ENCODE results near the gene LAMA4. TPM values are rescaled to one million over a fixed set of nuclear protein-coding genes. Genes with fewer than 3 reads are reported as not detected.

Gene LAMA4
- total and polyA plus RNA-seq, 9 donors: 29.0 to 92.8 (median 42.5) TPM

DNA sequence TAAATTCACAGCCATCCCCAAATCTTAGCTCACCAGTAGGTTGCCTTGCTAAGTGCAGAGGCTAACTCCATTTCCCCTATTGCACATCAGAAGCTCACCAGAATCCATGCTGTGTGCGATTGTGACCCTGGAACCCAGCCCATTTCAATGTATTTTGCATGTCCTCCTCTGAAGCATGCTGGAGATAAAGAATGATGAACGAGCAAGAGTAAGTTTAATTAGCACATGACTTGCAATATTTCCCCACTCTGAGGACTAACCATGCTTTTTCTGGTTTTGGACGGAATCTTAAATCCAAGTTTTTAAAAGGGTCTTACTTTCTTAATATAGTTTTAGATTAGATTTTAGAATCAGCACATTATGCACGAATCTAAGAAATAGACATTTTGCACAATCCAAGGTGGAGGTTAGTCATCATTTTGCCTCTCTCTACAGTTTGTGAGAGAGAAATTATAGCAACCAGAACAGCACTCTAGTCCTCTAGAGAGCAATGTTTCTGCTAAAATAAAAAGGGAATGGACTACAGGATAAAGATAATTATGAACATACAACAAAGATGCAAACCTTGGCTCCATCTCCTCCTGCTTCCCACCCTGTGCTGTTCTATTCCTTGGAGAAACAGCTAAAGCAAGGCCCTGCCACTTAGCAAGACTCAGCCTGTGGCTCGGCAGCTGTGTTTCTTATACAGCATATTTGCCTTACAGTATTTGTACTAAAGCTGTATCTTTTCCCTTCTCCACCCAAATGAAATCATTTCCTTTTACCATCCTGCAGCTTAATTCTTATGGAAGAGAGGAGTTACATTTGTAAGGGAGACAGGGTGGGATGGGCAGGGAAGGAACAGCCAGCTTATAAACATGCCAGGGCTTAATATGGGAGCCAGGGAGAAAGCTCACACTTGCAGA, 24.9 kb upstream of the LAMA4 start:
- Histone ChIP-seq H3K27ac (no peak overlapping the region), H3K36me3 (no peaks in the 10 kb centered on the region), H3K27me3 (no peaks in the 10 kb centered on the region), H3K4me3 (no peak overlapping the region), H3K9me3 (no peaks in the 10 kb centered on the region), H3K4me1 (ENCODE audit: insufficient read depth) (peaks cover 8% of the 10 kb centered on the region)
- DNase-seq: no peak
- intact Hi-C loops (cut with DNase I): no loop called here
- 28 to 47% (median 29%) methylated on average over 5 of the region's 5 CpGs for WGBS, 3 donors
- TF ChIP-seq, protein P1, sequence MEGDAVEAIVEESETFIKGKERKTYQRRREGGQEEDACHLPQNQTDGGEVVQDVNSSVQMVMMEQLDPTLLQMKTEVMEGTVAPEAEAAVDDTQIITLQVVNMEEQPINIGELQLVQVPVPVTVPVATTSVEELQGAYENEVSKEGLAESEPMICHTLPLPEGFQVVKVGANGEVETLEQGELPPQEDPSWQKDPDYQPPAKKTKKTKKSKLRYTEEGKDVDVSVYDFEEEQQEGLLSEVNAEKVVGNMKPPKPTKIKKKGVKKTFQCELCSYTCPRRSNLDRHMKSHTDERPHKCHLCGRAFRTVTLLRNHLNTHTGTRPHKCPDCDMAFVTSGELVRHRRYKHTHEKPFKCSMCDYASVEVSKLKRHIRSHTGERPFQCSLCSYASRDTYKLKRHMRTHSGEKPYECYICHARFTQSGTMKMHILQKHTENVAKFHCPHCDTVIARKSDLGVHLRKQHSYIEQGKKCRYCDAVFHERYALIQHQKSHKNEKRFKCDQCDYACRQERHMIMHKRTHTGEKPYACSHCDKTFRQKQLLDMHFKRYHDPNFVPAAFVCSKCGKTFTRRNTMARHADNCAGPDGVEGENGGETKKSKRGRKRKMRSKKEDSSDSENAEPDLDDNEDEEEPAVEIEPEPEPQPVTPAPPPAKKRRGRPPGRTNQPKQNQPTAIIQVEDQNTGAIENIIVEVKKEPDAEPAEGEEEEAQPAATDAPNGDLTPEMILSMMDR (IDR thresholded peaks at IDR 0.05): no peak
- TF ChIP-seq EP300 (IDR thresholded peaks at IDR 0.05) (no peak), POLR2A (IDR thresholded peaks at IDR 0.05) (no peak)

DNA sequence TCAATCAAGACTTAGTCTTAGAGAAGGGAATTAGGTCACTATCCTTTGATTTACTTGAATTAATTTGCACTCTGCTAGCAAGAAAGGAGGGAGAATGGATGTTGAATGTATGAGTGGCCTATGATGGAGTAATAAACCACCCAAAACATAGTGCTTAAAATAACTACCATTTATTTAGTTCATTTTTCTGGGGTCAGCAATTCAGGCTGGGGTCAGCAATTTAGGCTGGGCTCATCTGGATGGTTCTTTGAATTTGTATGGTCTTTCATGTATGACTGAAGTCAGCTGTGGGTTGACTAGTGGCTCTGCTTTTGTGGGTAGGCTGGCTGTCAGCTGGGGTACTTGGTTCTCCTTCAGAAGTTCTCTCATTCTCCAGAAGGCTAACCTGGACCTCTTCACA, 21.0 kb upstream of the LAMA4 start:
- H3K9me3 ChIP-seq: no peaks in the 10 kb centered on the region
- no peak for DNase-seq
- no peaks in the 10 kb centered on the region for H3K36me3 ChIP-seq
- H3K4me1 ChIP-seq (ENCODE audit: insufficient read depth): peaks cover 5% of the 10 kb centered on the region
- H3K27ac ChIP-seq: no peak overlapping the region
- intact Hi-C loops (cut with DNase I): no loop called here
- no peak overlapping the region for H3K4me3 ChIP-seq
- H3K27me3 ChIP-seq: no peaks in the 10 kb centered on the region
- TF ChIP-seq EP300 (IDR thresholded peaks at IDR 0.05) (no peak), POLR2A (IDR thresholded peaks at IDR 0.05) (no peak)
- TF ChIP-seq, protein P1 (IDR thresholded peaks at IDR 0.05): no peak

DNA sequence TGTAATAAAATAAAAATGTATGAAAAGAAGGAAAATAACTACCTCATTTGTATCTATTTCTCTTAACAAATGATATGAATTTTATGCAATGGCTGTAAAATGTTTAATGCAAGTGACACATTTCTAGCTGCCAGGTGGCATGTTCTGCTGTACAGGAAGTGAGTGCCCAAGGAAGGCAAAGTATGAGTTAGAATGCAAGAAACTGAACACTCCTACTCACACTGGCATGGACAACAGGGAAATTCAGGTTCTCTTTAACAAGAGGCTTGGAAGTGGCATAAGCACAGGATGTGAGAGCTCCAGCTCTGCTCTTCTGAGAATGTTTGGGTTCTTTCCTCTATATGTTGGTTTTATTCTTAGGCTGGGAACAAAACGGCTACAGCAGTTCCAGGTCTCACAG, 20.4 kb upstream of the LAMA4 start:
- H3K27me3 ChIP-seq: no peaks in the 10 kb centered on the region
- H3K4me3 ChIP-seq: no peak overlapping the region
- H3K4me1 ChIP-seq (ENCODE audit: insufficient read depth): peaks cover 5% of the 10 kb centered on the region
- H3K27ac ChIP-seq: no peak overlapping the region
- H3K36me3 ChIP-seq: no peaks in the 10 kb centered on the region
- intact Hi-C loops (cut with DNase I): no loop called here
- DNase-seq: no peak
- H3K9me3 ChIP-seq: no peaks in the 10 kb centered on the region
- 60 to 77% (median 74%) methylated on average over 1 of the region's 1 CpG for WGBS, 3 donors
- TF ChIP-seq POLR2A (IDR thresholded peaks at IDR 0.05) (no peak), EP300 (IDR thresholded peaks at IDR 0.05) (no peak)
- TF ChIP-seq, protein P1 (IDR thresholded peaks at IDR 0.05): no peak

DNA sequence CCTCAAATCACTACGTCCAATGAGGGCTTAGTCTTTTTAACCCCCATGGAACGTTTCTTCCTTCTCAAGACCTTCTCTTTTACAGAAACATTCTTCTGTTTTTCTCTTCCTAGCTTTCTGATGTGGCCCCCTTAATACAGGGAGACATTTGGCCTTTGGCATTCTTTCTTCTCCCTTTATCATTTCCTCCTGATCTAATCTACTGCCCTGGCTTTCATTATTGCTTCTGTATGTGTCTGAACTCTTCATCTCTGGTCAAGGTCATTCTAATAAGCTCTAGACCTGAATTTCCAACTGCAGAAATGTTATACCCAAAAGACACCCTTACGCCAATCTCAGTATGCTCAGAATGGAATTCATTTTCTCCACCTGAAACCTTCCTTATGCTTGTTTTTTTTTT, 18.4 kb upstream of the LAMA4 start:
- DNase-seq: no peak
- WGBS, 3 donors: 91 to 94% (median 93%) methylated on average over 3 of the region's 3 CpGs
- H3K4me3 ChIP-seq: no peak overlapping the region
- H3K9me3 ChIP-seq: no peaks in the 10 kb centered on the region
- TF ChIP-seq EP300 (IDR thresholded peaks at IDR 0.05) (no peak), POLR2A (IDR thresholded peaks at IDR 0.05) (no peak)
- TF ChIP-seq, protein P1 (IDR thresholded peaks at IDR 0.05): no peak
- H3K27ac ChIP-seq: no peak overlapping the region
- H3K4me1 ChIP-seq (ENCODE audit: insufficient read depth): peaks cover 1% of the 10 kb centered on the region
- H3K36me3 ChIP-seq: no peaks in the 10 kb centered on the region
- no peaks in the 10 kb centered on the region for H3K27me3 ChIP-seq
- intact Hi-C loops (cut with DNase I): no loop called here

Measured in ovary (tissue), 9 donors.